PC-3 (cell line): ENCODE data around the gene DNTT. TPM values are rescaled to one million over a fixed set of nuclear protein-coding genes. Genes with fewer than 3 reads are reported as not detected.

ENCODE experiments used
- ATAC-seq: fragments of 200-7000 bp; cut with Tn5 transposase; 2 replicates; pipeline ENCODE4 v1.9.1; 2020; ENCODE audit warnings: mild to moderate bottlenecking, moderate library complexity
- Bru-seq: library from RNA; stranded (reverse); fragments of 400-500 nt; gene quantifications from one replicate; lab custom pipeline; 2021; lab: Mats Ljungman, UMichigan
- BruChase-seq, 2 experiments: library from RNA; stranded (reverse); fragments of 400-500 nt; gene quantifications; one replicate each; lab custom pipeline; 2021; lab: Mats Ljungman, UMichigan
- BruUV-seq: library from RNA; stranded (reverse); fragments of 400-500 nt; replicated peaks from 2 replicates; lab custom pipeline; 2021; lab: Mats Ljungman, UMichigan
- CTCF ChIA-PET: fragments of 300-600 bp; sonication (Branson Sonifier 250); formaldehyde crosslinking; loops from one replicate; lab custom pipeline; 2022; ENCODE audit warnings: antibody characterized with exemption; lab: Charles Lee
- POLR2A ChIA-PET: fragments of 300-600 bp; sonication (Branson Sonifier 250); formaldehyde crosslinking; loops from one replicate; lab custom pipeline; 2022; ENCODE audit warnings: antibody characterized with exemption; ENCODE audit not compliant: unreplicated experiment; lab: Charles Lee
- DNase-seq: peaks from one replicate; pipeline ENCODE4 v3.0.0-alpha.2; 2015
- H2AFZ ChIP-seq: fragments of 300-600 bp; sonication (generic); 2 replicates; pipeline ENCODE4 v1.6.0; 2016; ENCODE audit warnings: antibody characterized with exemption, low read length
- H3F3A ChIP-seq: fragments of 300-600 bp; sonication (generic); one replicate; pipeline ENCODE4 v1.6.0; 2017; ENCODE audit warnings: antibody characterized with exemption, low read length, control low read depth, mild to moderate bottlenecking; ENCODE audit not compliant: unreplicated experiment
- H3K27ac ChIP-seq: fragments of 300-600 bp; sonication (generic); 2 replicates; pipeline ENCODE4 v1.5.1; 2016; ENCODE audit warnings: mild to moderate bottlenecking, low read length
- H3K27me3 ChIP-seq: fragments of 300-600 bp; sonication (generic); 2 replicates; pipeline ENCODE4 v1.6.1; 2016; ENCODE audit warnings: low read length, mixed read lengths
- H3K36me3 ChIP-seq: fragments of 300-600 bp; sonication (generic); 2 replicates; pipeline ENCODE4 v1.6.1; 2016; ENCODE audit warnings: low read depth, mixed run types, low read length, mixed read lengths
- H3K4me1 ChIP-seq: fragments of 300-600 bp; sonication (generic); 2 replicates; pipeline ENCODE4 v1.5.1; 2016; ENCODE audit warnings: low read length; ENCODE audit not compliant: insufficient read depth
- H3K4me2 ChIP-seq: fragments of 300-600 bp; sonication (generic); 2 replicates; pipeline ENCODE4 v1.6.0; 2016; ENCODE audit warnings: low read length
- H3K4me3 ChIP-seq: fragments of 300-600 bp; sonication (generic); 2 replicates; pipeline ENCODE4 v1.5.1; 2016; ENCODE audit warnings: mild to moderate bottlenecking, low read length, mixed read lengths
- H3K79me2 ChIP-seq: fragments of 300-600 bp; sonication (generic); 2 replicates; pipeline ENCODE4 v1.6.1; 2017; ENCODE audit warnings: low read length, mixed read lengths
- H3K9ac ChIP-seq: fragments of 300-600 bp; sonication (generic); 2 replicates; pipeline ENCODE4 v1.6.0; 2016; ENCODE audit warnings: mild to moderate bottlenecking, low read length
- H3K9me2 ChIP-seq: fragments of 300-600 bp; sonication (generic); replicated peaks from 2 replicates; pipeline ENCODE4 v1.6.1; 2016; ENCODE audit warnings: mixed run types, low read length, mixed read lengths
- H3K9me3 ChIP-seq: fragments of 300-600 bp; sonication (generic); 2 replicates; pipeline ENCODE4 v1.6.1; 2016; ENCODE audit warnings: low read length, mixed read lengths
- H4K20me1 ChIP-seq: fragments of 300-600 bp; sonication (generic); 2 replicates; pipeline ENCODE4 v1.6.1; 2016; ENCODE audit warnings: low read length, mixed read lengths
- CTCF ChIP-seq: fragments of 300-600 bp; sonication (generic); conservative IDR thresholded peaks from 2 replicates; pipeline ENCODE4 v1.5.1; 2017; ENCODE audit warnings: antibody characterized with exemption, low read depth, mild to moderate bottlenecking, low read length
- EZH2 ChIP-seq: fragments of 300-600 bp; sonication (generic); IDR thresholded peaks from one replicate; pipeline ENCODE4 v1.6.1; 2017; ENCODE audit warnings: antibody characterized with exemption, mild to moderate bottlenecking, low read length; ENCODE audit not compliant: unreplicated experiment
- EZH2phosphoT487 ChIP-seq: fragments of 300-600 bp; sonication (generic); IDR thresholded peaks from 2 replicates; pipeline ENCODE4 v1.6.1; 2018; ENCODE audit warnings: mild to moderate bottlenecking, antibody characterized with exemption, low read length, borderline replicate concordance
- intact Hi-C: fragments of 100-400 bp; cut with micrococcal nuclease; formaldehyde crosslinking; loops from 2 replicates; pipeline ENCODE4 v1.9.0; 2023
- long read RNA-seq: library from polyadenylated mRNA; unstranded; transcript quantifications from one replicate; pipeline ENCODE4 v2.0.0, GENCODE V29; 2021; ENCODE audit not compliant: unreplicated experiment
- total RNA-seq: library from RNA; depleted of rRNA; stranded (reverse); fragments of >200 nt; gene quantifications from 2 replicates; pipeline ENCODE4 v1.2.3, GENCODE V29; 2014; rRNA removed

Gene DNTT
- total RNA-seq (not detected in 2 replicates), Bru-seq, nascent RNA (not detected), BruChase-seq, experiment 1, labeled RNA remaining after a 6-hour chase (not detected), BruChase-seq, experiment 2, labeled RNA remaining after a 2-hour chase (percentile 2 among the genes with signal in this experiment)
- long read RNA-seq: 0 reads

DNA sequence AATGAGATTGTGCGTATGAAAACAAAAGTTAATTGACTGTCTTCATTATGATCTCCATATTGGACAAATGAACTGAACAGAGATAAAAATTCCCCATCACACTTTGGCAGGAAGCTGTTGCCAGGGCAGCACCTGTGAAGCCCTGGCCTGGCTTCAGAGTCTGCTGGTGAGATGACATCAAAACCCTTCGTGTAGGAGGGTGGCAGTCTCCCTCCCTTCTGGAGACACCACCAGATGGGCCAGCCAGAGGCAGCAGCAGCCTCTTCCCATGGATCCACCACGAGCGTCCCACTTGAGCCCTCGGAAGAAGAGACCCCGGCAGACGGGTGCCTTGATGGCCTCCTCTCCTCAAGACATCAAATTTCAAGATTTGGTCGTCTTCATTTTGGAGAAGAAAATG is at the start of gene DNTT:
Gene DNTT (plus strand): TSS at position 205 of the 400 bp plus-strand sequence. CDS start 64 bp downstream, at position 269.
- ATAC-seq: no peak
- Histone ChIP-seq H2AFZ (no peak within 1 kb of the TSS), H3K27me3 (peaks cover 84% of the 10 kb centered on the region), H3K27ac (no peak within 1 kb of the TSS), H3K36me3 (no peaks in the 10 kb centered on the region), H3K9ac (no peak within 1 kb of the TSS), H3K9me2 (no peaks in the 10 kb centered on the region), H3F3A (no peaks in the 10 kb centered on the region), H3K9me3 (no peaks in the 10 kb centered on the region), H3K4me1 (no peaks in the 10 kb centered on the region), H3K4me2 (no peak within 1 kb of the TSS), H3K79me2 (no peaks in the 10 kb centered on the region), H3K4me3 (no peak within 1 kb of the TSS), H4K20me1 (no peaks in the 10 kb centered on the region)
- intact Hi-C loops: no loop called here
- POLR2A ChIA-PET: no interaction called here
- no TSS peak for BruUV-seq
- CTCF ChIA-PET: no interaction called here
- TF ChIP-seq EZH2 (no peak), EZH2phosphoT487 (no peak), CTCF (no peak)
- no peak for DNase-seq

GRCh38 chr10:96254976-96255375 is 49.3 kb upstream of the DNTT start:
- no peaks in the 10 kb centered on the region for H3K79me2 ChIP-seq
- no peak overlapping the region for H3K27ac ChIP-seq
- no peak overlapping the region for H3K4me2 ChIP-seq
- H3K27me3 ChIP-seq: peaks cover 21% of the 10 kb centered on the region; the same call in 1 of the 2 replicates
- H3K9me2 ChIP-seq: no peaks in the 10 kb centered on the region
- CTCF ChIA-PET: no interaction called here
- TF ChIP-seq EZH2phosphoT487 (no peak), CTCF (no peak), EZH2 (no peak)
- no peaks in the 10 kb centered on the region for H4K20me1 ChIP-seq
- no peak for ATAC-seq
- no peak overlapping the region for H2AFZ ChIP-seq
- no TSS peak for BruUV-seq
- no peak for DNase-seq
- H3K9me3 ChIP-seq: no peaks in the 10 kb centered on the region
- intact Hi-C loops: no loop called here
- POLR2A ChIA-PET: no interaction called here
- H3K36me3 ChIP-seq: no peaks in the 10 kb centered on the region
- H3F3A ChIP-seq: no peaks in the 10 kb centered on the region
- H3K4me1 ChIP-seq: no peaks in the 10 kb centered on the region
- no peak overlapping the region for H3K9ac ChIP-seq
- no peak overlapping the region for H3K4me3 ChIP-seq

DNA sequence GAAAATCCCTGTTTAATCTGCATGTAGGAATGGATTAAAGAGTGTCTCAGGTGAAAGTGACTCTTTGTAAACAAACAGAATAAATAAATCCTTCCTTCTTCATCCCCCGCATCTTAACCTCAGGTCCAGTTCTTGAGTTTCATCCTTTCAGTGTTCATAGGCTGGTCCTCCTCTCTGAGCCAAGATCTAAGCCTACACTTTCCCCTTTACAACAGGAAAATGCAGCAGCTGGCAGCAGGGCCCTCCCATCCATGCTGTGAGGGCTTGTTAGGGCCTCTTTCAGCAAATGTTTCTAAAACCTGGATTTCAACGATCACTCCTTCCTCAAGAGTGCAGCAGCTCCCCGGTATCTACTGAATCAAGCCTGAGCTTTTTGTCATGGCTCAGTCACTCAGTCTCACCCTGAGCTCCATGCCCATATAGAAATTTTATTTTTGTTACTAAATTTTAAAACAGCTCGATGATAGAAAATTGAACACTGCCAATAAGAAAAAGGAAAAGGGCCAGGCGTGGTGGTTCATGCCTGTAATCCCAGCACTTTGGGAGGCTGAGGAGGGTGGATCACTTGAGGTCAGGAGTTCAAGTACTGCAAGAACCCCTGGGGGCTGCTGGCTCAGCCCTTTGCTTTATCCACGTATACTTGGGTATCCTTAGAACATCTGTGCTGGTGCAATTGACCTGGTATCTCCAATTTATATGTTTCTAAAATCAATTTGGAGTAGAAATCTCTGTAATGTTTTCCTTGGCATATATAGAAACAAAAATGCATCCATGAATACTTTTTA is 48.5 kb upstream of the DNTT start:
- Histone ChIP-seq H3K79me2 (no peaks in the 10 kb centered on the region), H3F3A (no peaks in the 10 kb centered on the region), H3K9me2 (no peaks in the 10 kb centered on the region), H3K4me2 (no peak overlapping the region), H3K4me1 (no peaks in the 10 kb centered on the region), H3K36me3 (no peaks in the 10 kb centered on the region), H3K9ac (no peak overlapping the region), H3K4me3 (no peak overlapping the region), H3K9me3 (no peaks in the 10 kb centered on the region), H2AFZ (no peak overlapping the region), H3K27me3 (peaks cover 24% of the 10 kb centered on the region; the same call in 1 of the 2 replicates), H4K20me1 (no peaks in the 10 kb centered on the region), H3K27ac (no peak overlapping the region)
- ATAC-seq: no peak
- intact Hi-C loops: no loop called here
- no peak for DNase-seq
- BruUV-seq: no TSS peak
- POLR2A ChIA-PET: interaction anchor here (0.6 kb wide), 1 partner anchor 20 kb away, joined by 13 read pairs; no protein-coding TSS in a partner anchor
- TF ChIP-seq EZH2 (no peak), EZH2phosphoT487 (no peak), CTCF (no peak)
- CTCF ChIA-PET: no interaction called here
